GM12878 (cell line): ENCODE data around the gene SLC20A1. TPM values are rescaled to one million over a fixed set of nuclear protein-coding genes. Genes with fewer than 3 reads are reported as not detected.

Experiments
- ATAC-seq: fragments of 200-7000 bp; cut with Tn5 transposase; 3 replicates; pipeline ENCODE4 v1.9.1; 2020; ENCODE audit warnings: mild to moderate bottlenecking, moderate library complexity
- Bru-seq: library from RNA; stranded (reverse); fragments of 400-500 nt; gene quantifications from one replicate; lab custom pipeline; 2021; lab: Mats Ljungman, UMichigan
- BruChase-seq, 2 experiments: library from RNA; stranded (reverse); fragments of 400-500 nt; gene quantifications; one replicate each; lab custom pipeline; 2021; lab: Mats Ljungman, UMichigan
- BruUV-seq: library from RNA; stranded (reverse); fragments of 400-500 nt; replicated peaks from 2 replicates; lab custom pipeline; 2021; lab: Mats Ljungman, UMichigan
- CTCF ChIA-PET: fragments of 300-600 bp; sonication (Branson Sonifier 250); formaldehyde crosslinking; extraction: SDS; loops from one replicate; lab custom pipeline; 2021; ENCODE audit warnings: inconsistent platforms; lab: Yijun Ruan, JAX
- POLR2A ChIA-PET: fragments of 350-600 bp; formaldehyde crosslinking; extraction: SDS; loops from one replicate; lab custom pipeline; 2021; ENCODE audit warnings: inconsistent platforms; lab: Charles Lee
- RAD21 ChIA-PET: fragments of 300-600 bp; sonication (Branson Sonifier 250); formaldehyde crosslinking; loops from one replicate; lab custom pipeline; 2023; ENCODE audit warnings: antibody characterized with exemption; ENCODE audit not compliant: unreplicated experiment; lab: Charles Lee
- SMC1A ChIA-PET: fragments of 300-600 bp; sonication (Branson Sonifier 250); formaldehyde crosslinking; loops from one replicate; lab custom pipeline; 2023; ENCODE audit not compliant: unreplicated experiment, uncharacterized antibody; lab: Charles Lee
- DNase-seq: peaks from one replicate; pipeline ENCODE4 v3.0.0-alpha.2; 2011; ENCODE audit warnings: low read depth, low spot score
- FAIRE-seq: peaks from 3 replicates; lab custom pipeline; 2011; peaks lifted over from hg19 to GRCh38; lab: Jason Lieb, UNC
- H2AFZ ChIP-seq: 2 replicates; pipeline ENCODE4 v1.6.0; 2011; ENCODE audit warnings: low read depth, low read length, control low read depth; ENCODE audit not compliant: control insufficient read depth
- H3K27ac ChIP-seq: 2 replicates; pipeline ENCODE4 v1.5.1; 2011; ENCODE audit warnings: control low read depth; ENCODE audit not compliant: control insufficient read depth, insufficient read depth
- H3K27me3 ChIP-seq, 2 experiments: replicated peaks in 1 of 2; 2 replicates each; pipeline versions ENCODE4 v1.6.0 to v1.6.1; 2011; ENCODE audit warnings: low read length in 1 of 2; ENCODE audit not compliant: control insufficient read depth in 2 of 2, insufficient read depth in 2 of 2
- H3K36me3 ChIP-seq, 2 experiments: 2 replicates each; pipeline ENCODE4 v1.5.1; 2011; ENCODE audit warnings: low read length in 1 of 2; ENCODE audit not compliant: control insufficient read depth in 2 of 2, insufficient read depth in 2 of 2
- H3K4me1 ChIP-seq: 2 replicates; pipeline ENCODE4 v1.6.1; 2011; ENCODE audit warnings: mild to moderate bottlenecking, low read length, moderate library complexity, mixed read lengths; ENCODE audit not compliant: control insufficient read depth, insufficient read depth
- H3K4me2 ChIP-seq: 2 replicates; pipeline ENCODE4 v1.6.0; 2011; ENCODE audit warnings: control low read depth; ENCODE audit not compliant: control insufficient read depth, insufficient read depth
- H3K4me3 ChIP-seq: fragments of 200-600 bp; sonication (generic); 2 replicates; pipeline ENCODE4 v1.5.1; 2016
- H3K79me2 ChIP-seq: 2 replicates; pipeline ENCODE4 v1.6.0; 2011; ENCODE audit warnings: low read length; ENCODE audit not compliant: control insufficient read depth, insufficient read depth
- H3K9ac ChIP-seq: 2 replicates; pipeline ENCODE4 v1.8.0; 2011; ENCODE audit warnings: low read length, control low read depth, mixed read lengths; ENCODE audit not compliant: control insufficient read depth, insufficient read depth
- H3K9me3 ChIP-seq: replicated peaks from 3 replicates; pipeline ENCODE4 v1.5.1; 2011; ENCODE audit warnings: mild to moderate bottlenecking, low read length; ENCODE audit not compliant: control insufficient read depth, insufficient read depth
- H4K20me1 ChIP-seq: 2 replicates; pipeline ENCODE4 v1.6.0; 2011; ENCODE audit not compliant: control insufficient read depth, insufficient read depth
- CHD4 ChIP-seq: fragments of 200-600 bp; sonication (generic); IDR thresholded peaks from 2 replicates; pipeline ENCODE4 v1.6.1; 2016; ENCODE audit warnings: mild to moderate bottlenecking
- JUNB ChIP-seq: IDR thresholded peaks from 2 replicates; pipeline ENCODE4 v1.6.1; 2016; ENCODE audit warnings: antibody characterized with exemption, mild to moderate bottlenecking
- KAT2A ChIP-seq: conservative IDR thresholded peaks from 2 replicates; pipeline ENCODE4 v1.6.1; 2011; ENCODE audit warnings: low read depth, low read length; ENCODE audit not compliant: control insufficient read depth
- NR2F1 ChIP-seq: fragments of 450-650 bp; conservative IDR thresholded peaks from 2 replicates; pipeline ENCODE4 v1.6.1; 2017; ENCODE audit warnings: mild to moderate bottlenecking
- POLR2AphosphoS2 ChIP-seq: IDR thresholded peaks from 2 replicates; pipeline ENCODE4 v1.6.1; 2011; ENCODE audit warnings: low read depth, mild to moderate bottlenecking, low read length, improper control_type of control experiment, moderate library complexity
- RUNX3 ChIP-seq: IDR thresholded peaks from 2 replicates; pipeline ENCODE4 v1.6.1; 2012; ENCODE audit warnings: low read length, inconsistent platforms
- ZNF24 ChIP-seq: fragments of 450-650 bp; IDR thresholded peaks from 2 replicates; pipeline ENCODE4 v1.6.1; 2017; ENCODE audit warnings: antibody characterized with exemption, mild to moderate bottlenecking
- WGBS: methylation state at CpG from one replicate; pipeline ENCODE4 v1.1.6; 2016; ENCODE audit warnings: low lambda C conversion rate; ENCODE audit not compliant: insufficient replicate concordance, insufficient coverage; ENCODE audit errors: missing lambda C conversion rate; 5-methylcytosine and 5-hydroxymethylcytosine counted together
- in situ Hi-C: fragments of 300-500 bp; cut with MboI; formaldehyde crosslinking; loops from 9 replicates; pipeline ENCODE4 v1.14.3; 2018; ENCODE audit warnings: mixed read lengths
- intact Hi-C: fragments of 100-400 bp; cut with micrococcal nuclease; formaldehyde crosslinking; loops from one replicate; pipeline ENCODE4 v1.14.2; 2022; ENCODE audit not compliant: unreplicated experiment
- long read RNA-seq, 2 experiments: library from polyadenylated mRNA; unstranded; transcript quantifications; one replicate each; pipeline ENCODE4 v2.0.0, GENCODE V29; 2019 to 2020
- polyA minus RNA-seq, 3 experiments: library from RNA; depleted of rRNA, polyadenylated mRNA; stranded (reverse); fragments of >200 nt; gene quantifications; 2 replicates each; pipeline ENCODE4 v1.2.3, GENCODE V29; 2011
- polyA plus RNA-seq, 11 experiments: library from polyadenylated mRNA; depleted of rRNA in 4 of 11; unstranded in 6 of 11; stranded (reverse) in 5 of 11; fragments of >200 nt; fragmentation: Nextera tagmentation in 4 of 11; fragmentation: Illumina TruSeq in 1 of 11; extraction: Ambion mirVana in 4 of 11; extraction: Trizol in 1 of 11; gene quantifications; 1 replicate in 1 of 11; 2 replicates in 10 of 11; pipeline versions ENCODE4 v1.2.1 to v1.2.3, GENCODE V29; 2011 to 2016; ENCODE audit warnings: inconsistent platforms in 2 of 11, missing spikeins in 2 of 11, low read depth in 1 of 11
- total RNA-seq, 4 experiments: library from RNA; depleted of rRNA in 3 of 4; stranded (reverse); fragments of >200 nt in 3 of 4; fragmentation: Illumina TruSeq in 1 of 4; extraction: Trizol in 1 of 4; gene quantifications; 2 replicates each; pipeline versions ENCODE4 v1.2.1 to v1.2.3, GENCODE V29; 2013 to 2021
- TF ChIP-seq, protein P1 (sequence below): IDR thresholded peaks from 2 replicates; pipeline ENCODE4 v1.6.1; 2012; ENCODE audit warnings: low read depth, low read length, improper control_type of control experiment
- TF ChIP-seq, protein P2 (sequence below): fragments of 450-650 bp; conservative IDR thresholded peaks from 2 replicates; pipeline ENCODE4 v1.6.1; 2017; ENCODE audit warnings: mild to moderate bottlenecking, moderate library complexity
- TF ChIP-seq, protein P3 (sequence below): fragments of 450-650 bp; IDR thresholded peaks from 2 replicates; pipeline ENCODE4 v1.6.1; 2017; ENCODE audit warnings: low read depth, mild to moderate bottlenecking, moderate library complexity

SLC20A1 gene, protein sequence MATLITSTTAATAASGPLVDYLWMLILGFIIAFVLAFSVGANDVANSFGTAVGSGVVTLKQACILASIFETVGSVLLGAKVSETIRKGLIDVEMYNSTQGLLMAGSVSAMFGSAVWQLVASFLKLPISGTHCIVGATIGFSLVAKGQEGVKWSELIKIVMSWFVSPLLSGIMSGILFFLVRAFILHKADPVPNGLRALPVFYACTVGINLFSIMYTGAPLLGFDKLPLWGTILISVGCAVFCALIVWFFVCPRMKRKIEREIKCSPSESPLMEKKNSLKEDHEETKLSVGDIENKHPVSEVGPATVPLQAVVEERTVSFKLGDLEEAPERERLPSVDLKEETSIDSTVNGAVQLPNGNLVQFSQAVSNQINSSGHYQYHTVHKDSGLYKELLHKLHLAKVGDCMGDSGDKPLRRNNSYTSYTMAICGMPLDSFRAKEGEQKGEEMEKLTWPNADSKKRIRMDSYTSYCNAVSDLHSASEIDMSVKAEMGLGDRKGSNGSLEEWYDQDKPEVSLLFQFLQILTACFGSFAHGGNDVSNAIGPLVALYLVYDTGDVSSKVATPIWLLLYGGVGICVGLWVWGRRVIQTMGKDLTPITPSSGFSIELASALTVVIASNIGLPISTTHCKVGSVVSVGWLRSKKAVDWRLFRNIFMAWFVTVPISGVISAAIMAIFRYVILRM
- 175 and 176 TPM in 2 replicates for total RNA-seq (2013; cell fraction: nucleolus; rRNA removed)
- total RNA-seq (2014; rRNA removed) (39.0 and 42.2 TPM in 2 replicates), total RNA-seq (2014; rRNA removed; fragmentation: Illumina TruSeq; extraction: Trizol) (40.5 and 41.2 TPM in 2 replicates), total RNA-seq (2021) (50.5 and 59.1 TPM in 2 replicates), polyA plus RNA-seq (2011; rRNA removed) (45.3 and 48.6 TPM in 2 replicates), polyA plus RNA-seq (2014; fragmentation: Illumina TruSeq; extraction: Trizol) (46.8 and 59.1 TPM in 2 replicates), polyA plus RNA-seq (2014; fragmentation: Nextera tagmentation; extraction: Ambion mirVana) (10 to 100 TPM; 21.2 to 22.6 TPM), polyA plus RNA-seq (2014; rRNA removed) (37.6 and 39.8 TPM in 2 replicates), polyA plus RNA-seq (2016; fragmentation: Nextera tagmentation; extraction: Ambion mirVana) (10 to 100 TPM; 46.9 to 49.5 TPM), polyA minus RNA-seq (2011; rRNA and poly(A)+ RNA removed) (44.5 and 55.3 TPM in 2 replicates), Bru-seq, nascent RNA (percentile 98 among the genes with signal in this experiment), BruChase-seq, experiment 1, labeled RNA remaining after a 6-hour chase (percentile 94 among the genes with signal in this experiment), BruChase-seq, experiment 2, labeled RNA remaining after a 2-hour chase (percentile 98 among the genes with signal in this experiment)
- 20.7 TPM for polyA plus RNA-seq (2011; ENCODE audit: low read depth)
- 43.1 and 43.8 TPM in 2 replicates for polyA plus RNA-seq (2011; cell fraction: cytosol; rRNA removed)
- polyA plus RNA-seq (2011; cell fraction: nucleus; rRNA removed) = 72.4 and 78.1 TPM in 2 replicates
- 23.9 and 25.2 TPM in 2 replicates for polyA plus RNA-seq (2012)
- 15.6 and 31.7 TPM in 2 replicates for polyA minus RNA-seq (2011; cell fraction: cytosol; rRNA and poly(A)+ RNA removed)
- polyA minus RNA-seq (2011; cell fraction: nucleus; rRNA and poly(A)+ RNA removed) = 40.6 and 63.9 TPM in 2 replicates
- long read RNA-seq, experiment 1, transcript SLC20A1-201 (11 exons, 3,381 nt) = major isoform, 34 of 49 reads
- long read RNA-seq, experiment 1, partial matches to known transcripts = 7 of 49 reads
- long read RNA-seq, experiment 1, other reads (novel, unspliced or antisense) = 8 of 49 reads
- long read RNA-seq, experiment 2, transcript SLC20A1-201 (11 exons, 3,381 nt) = major isoform, 34 of 108 reads
- long read RNA-seq, experiment 2, partial matches to known transcripts = 64 of 108 reads
- long read RNA-seq, experiment 2, other reads (novel, unspliced or antisense) = 10 of 108 reads

DNA sequence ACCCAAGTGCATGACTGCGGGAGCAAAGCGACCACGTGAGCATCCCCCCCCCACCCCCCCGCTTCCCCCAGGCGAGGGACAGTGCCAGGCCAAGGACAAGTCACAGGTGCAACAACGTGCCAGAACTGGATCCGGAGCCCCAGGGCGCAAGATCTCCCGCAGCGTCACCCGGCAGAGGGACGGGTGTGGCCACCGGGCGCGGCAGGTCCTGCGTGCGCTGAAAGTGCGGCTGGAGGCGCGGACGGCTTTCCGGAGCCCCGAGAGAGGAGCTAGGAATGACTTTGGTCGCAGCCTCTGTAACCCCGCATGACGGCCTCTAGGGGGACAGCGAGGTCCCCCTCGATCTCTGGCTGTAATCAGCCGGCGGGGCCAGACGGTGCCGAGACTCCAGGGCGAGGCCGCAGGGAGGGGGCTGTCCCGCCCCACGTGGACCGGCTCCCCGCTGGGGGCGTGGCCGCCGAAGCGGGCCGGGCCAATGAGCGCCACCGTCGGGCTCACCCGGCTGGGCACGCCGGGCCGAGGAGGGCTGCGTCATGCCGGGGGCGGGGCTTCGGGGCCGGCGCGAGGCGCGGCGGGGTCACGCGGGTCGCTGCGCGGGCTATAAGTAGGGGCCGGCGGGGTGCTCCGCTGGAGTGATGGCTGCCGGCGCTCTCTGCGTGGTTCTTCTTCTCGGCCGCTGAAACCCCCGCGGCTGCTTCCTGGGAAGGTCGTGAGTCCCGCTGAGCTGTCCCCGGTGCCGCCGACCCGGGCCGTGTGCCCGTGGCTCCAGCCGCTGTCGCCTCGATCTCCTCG, at the start of gene SLC20A1:
SLC20A1 (plus strand) TSS at position 630 of the 792 bp plus-strand sequence. CDS start 890 bp downstream, outside the sequence.
- Histone ChIP-seq H3K4me2 (peak within 1 kb of the TSS; percentile 92), H3K9ac (peak within 1 kb of the TSS; percentile 91), H3K9me3 (no peaks in the 10 kb centered on the region), H4K20me1 (no peaks in the 10 kb centered on the region), H2AFZ (peak within 1 kb of the TSS; percentile 81), H3K27ac (peak within 1 kb of the TSS; percentile 87), H3K79me2 (peaks cover 43% of the 10 kb centered on the region), H3K4me3 (peak within 1 kb of the TSS; percentile 89), H3K4me1 (peaks cover 6% of the 10 kb centered on the region), H3K27me3 (peaks cover 0 to 2% of the 10 kb centered on the region in 2 experiments; a peak in 1 of 4 replicates), H3K36me3 (peaks cover 0 to 13% of the 10 kb centered on the region in 2 experiments; a peak in 2 of 4 replicates)
- ChIA-PET POLR2A (interaction anchor here (0.6 to 8.9 kb wide), 18 partner anchors 8 to 86 kb away, joined by 3 to 143 read pairs (median 5); no protein-coding TSS in a partner anchor), RAD21 (interaction anchor here (0.7 to 9.9 kb wide), 16 partner anchors 9 to 80 kb away, joined by 3 to 117 read pairs (median 5); partner anchors contain the start of gene CHCHD5), SMC1A (interaction anchor here (1.0 to 9.1 kb wide), 14 partner anchors 13 to 296 kb away, joined by 3 to 118 read pairs (median 6); no protein-coding TSS in a partner anchor), CTCF (interaction anchor here (0.6 to 9.7 kb wide), 21 partner anchors 8 to 297 kb away, joined by 3 to 155 read pairs (median 4); no protein-coding TSS in a partner anchor)
- BruUV-seq = no TSS peak
- no peak for FAIRE-seq
- intact Hi-C loops = loop anchor here (1.0 to 5.0 kb wide), 4 partner anchors 19 to 81 kb away; no protein-coding TSS in a partner anchor
- DNase-seq = peak; percentile 74
- ATAC-seq = peak; percentile 94
- under 1% methylated on average over 86 of the region's 87 CpGs for WGBS
- in situ Hi-C loops = no loop called here
- TF ChIP-seq, protein P1, sequence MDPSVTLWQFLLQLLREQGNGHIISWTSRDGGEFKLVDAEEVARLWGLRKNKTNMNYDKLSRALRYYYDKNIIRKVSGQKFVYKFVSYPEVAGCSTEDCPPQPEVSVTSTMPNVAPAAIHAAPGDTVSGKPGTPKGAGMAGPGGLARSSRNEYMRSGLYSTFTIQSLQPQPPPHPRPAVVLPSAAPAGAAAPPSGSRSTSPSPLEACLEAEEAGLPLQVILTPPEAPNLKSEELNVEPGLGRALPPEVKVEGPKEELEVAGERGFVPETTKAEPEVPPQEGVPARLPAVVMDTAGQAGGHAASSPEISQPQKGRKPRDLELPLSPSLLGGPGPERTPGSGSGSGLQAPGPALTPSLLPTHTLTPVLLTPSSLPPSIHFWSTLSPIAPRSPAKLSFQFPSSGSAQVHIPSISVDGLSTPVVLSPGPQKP = no peak
- TF ChIP-seq JUNB (no peak), NR2F1 (peak; percentile 97), RUNX3 (peak; percentile 12), KAT2A (no peak), POLR2AphosphoS2 (peak; percentile 97), ZNF24 (no peak), CHD4 (no peak)
- TF ChIP-seq, protein P2, sequence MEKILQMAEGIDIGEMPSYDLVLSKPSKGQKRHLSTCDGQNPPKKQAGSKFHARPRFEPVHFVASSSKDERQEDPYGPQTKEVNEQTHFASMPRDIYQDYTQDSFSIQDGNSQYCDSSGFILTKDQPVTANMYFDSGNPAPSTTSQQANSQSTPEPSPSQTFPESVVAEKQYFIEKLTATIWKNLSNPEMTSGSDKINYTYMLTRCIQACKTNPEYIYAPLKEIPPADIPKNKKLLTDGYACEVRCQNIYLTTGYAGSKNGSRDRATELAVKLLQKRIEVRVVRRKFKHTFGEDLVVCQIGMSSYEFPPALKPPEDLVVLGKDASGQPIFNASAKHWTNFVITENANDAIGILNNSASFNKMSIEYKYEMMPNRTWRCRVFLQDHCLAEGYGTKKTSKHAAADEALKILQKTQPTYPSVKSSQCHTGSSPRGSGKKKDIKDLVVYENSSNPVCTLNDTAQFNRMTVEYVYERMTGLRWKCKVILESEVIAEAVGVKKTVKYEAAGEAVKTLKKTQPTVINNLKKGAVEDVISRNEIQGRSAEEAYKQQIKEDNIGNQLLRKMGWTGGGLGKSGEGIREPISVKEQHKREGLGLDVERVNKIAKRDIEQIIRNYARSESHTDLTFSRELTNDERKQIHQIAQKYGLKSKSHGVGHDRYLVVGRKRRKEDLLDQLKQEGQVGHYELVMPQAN = peak; percentile 60
- TF ChIP-seq, protein P3, sequence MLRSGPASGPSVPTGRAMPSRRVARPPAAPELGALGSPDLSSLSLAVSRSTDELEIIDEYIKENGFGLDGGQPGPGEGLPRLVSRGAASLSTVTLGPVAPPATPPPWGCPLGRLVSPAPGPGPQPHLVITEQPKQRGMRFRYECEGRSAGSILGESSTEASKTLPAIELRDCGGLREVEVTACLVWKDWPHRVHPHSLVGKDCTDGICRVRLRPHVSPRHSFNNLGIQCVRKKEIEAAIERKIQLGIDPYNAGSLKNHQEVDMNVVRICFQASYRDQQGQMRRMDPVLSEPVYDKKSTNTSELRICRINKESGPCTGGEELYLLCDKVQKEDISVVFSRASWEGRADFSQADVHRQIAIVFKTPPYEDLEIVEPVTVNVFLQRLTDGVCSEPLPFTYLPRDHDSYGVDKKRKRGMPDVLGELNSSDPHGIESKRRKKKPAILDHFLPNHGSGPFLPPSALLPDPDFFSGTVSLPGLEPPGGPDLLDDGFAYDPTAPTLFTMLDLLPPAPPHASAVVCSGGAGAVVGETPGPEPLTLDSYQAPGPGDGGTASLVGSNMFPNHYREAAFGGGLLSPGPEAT = 0 out of 2 replicates have a peak, but pooled peaks have one; percentile 9
